Kidney epithelial cell (primary cell): Measurements from ENCODE around the gene GRID1. TPM values are rescaled to one million over a fixed set of nuclear protein-coding genes. Genes with fewer than 3 reads are reported as not detected.

Experiments used
- DNase-seq: peaks from one replicate; pipeline ENCODE4 v3.0.0-alpha.2; 2010; ENCODE audit warnings: low read depth
- H3K27me3 ChIP-seq: 2 replicates; pipeline ENCODE4 v1.6.0; 2011; ENCODE audit warnings: low read length; ENCODE audit not compliant: control insufficient read depth, insufficient read depth
- H3K36me3 ChIP-seq: 2 replicates; pipeline ENCODE4 v1.5.1; 2011; ENCODE audit warnings: low read length; ENCODE audit not compliant: control insufficient read depth, insufficient read depth
- H3K4me3 ChIP-seq: 2 replicates; pipeline ENCODE4 v1.5.1; 2011; ENCODE audit warnings: low read depth, mild to moderate bottlenecking, control low read depth, low read length
- CTCF ChIP-seq: IDR thresholded peaks from 2 replicates; pipeline ENCODE4 v1.5.1; 2011; ENCODE audit warnings: mild to moderate bottlenecking, moderate library complexity, low read length, control low read depth, inconsistent platforms; ENCODE audit not compliant: insufficient read depth, poor library complexity, severe bottlenecking
- total RNA-seq: library from RNA; depleted of rRNA; stranded (reverse); fragments of >200 nt; gene quantifications from 2 replicates; pipeline ENCODE4 v1.2.3, GENCODE V29; 2015

Gene GRID1
- total RNA-seq, 1 donor from 2014 or later: 0.33 TPM

- Histone ChIP-seq H3K27me3 (no peaks in the 10 kb centered on the region), H3K36me3 (no peaks in the 10 kb centered on the region), H3K4me3 (no peak overlapping the region)
- DNase-seq: no peak
- TF ChIP-seq CTCF: no peak
Observed at GRCh38 chr10:85611746-85612377, 754.7 kb downstream of the GRID1 start.

- H3K4me3 ChIP-seq: no peak overlapping the region
- H3K36me3 ChIP-seq: no peaks in the 10 kb centered on the region
- TF ChIP-seq CTCF: no peak
- no peak for DNase-seq
- no peaks in the 10 kb centered on the region for H3K27me3 ChIP-seq
Observed at GRCh38 chr10:85611093-85611740, 755.4 kb downstream of the GRID1 start.

- H3K4me3 ChIP-seq: no peak overlapping the region
- no peak for DNase-seq
- TF ChIP-seq CTCF: no peak
- no peaks in the 10 kb centered on the region for H3K36me3 ChIP-seq
- H3K27me3 ChIP-seq: no peaks in the 10 kb centered on the region
Observed at GRCh38 chr10:85610381-85611092, 756.1 kb downstream of the GRID1 start.

GRCh38 chr10:85609509-85609908 is 757.1 kb downstream of the GRID1 start:
- no peak for DNase-seq
- Histone ChIP-seq H3K27me3 (no peaks in the 10 kb centered on the region), H3K36me3 (no peaks in the 10 kb centered on the region), H3K4me3 (no peak overlapping the region)
- TF ChIP-seq CTCF: no peak

- H3K4me3 ChIP-seq: no peak overlapping the region
- no peaks in the 10 kb centered on the region for H3K27me3 ChIP-seq
- no peaks in the 10 kb centered on the region for H3K36me3 ChIP-seq
- DNase-seq: no peak
- no peak for TF ChIP-seq CTCF
Observed at GRCh38 chr10:85608706-85609105, 757.9 kb downstream of the GRID1 start.
